Upper lobe of left lung (tissue), 4 donors: Measurements from ENCODE around the gene ATXN1.

ENCODE experiments used
- POLR2AphosphoS5 ChIP-seq, 2 donors: sonication (generic); formaldehyde crosslinking; IDR thresholded peaks; one replicate each; pipeline ENCODE4 v1.5.1; 2017; ENCODE audit warnings: antibody characterized with exemption in 2 of 2
- TF ChIP-seq, protein P1 (sequence below), 6 experiments: fragments of 450-650 bp in 4 of 6; fragments of 200-600 bp in 2 of 6; sonication (generic) in 2 of 6; IDR thresholded peaks; one replicate each; pipeline ENCODE4 v1.5.1; 2016 to 2019; ENCODE audit warnings: antibody characterized with exemption in 6 of 6

GRCh38 chr6:16324184-16324583 lies 437.1 kb downstream of the ATXN1 start:
- TF ChIP-seq, protein P1, sequence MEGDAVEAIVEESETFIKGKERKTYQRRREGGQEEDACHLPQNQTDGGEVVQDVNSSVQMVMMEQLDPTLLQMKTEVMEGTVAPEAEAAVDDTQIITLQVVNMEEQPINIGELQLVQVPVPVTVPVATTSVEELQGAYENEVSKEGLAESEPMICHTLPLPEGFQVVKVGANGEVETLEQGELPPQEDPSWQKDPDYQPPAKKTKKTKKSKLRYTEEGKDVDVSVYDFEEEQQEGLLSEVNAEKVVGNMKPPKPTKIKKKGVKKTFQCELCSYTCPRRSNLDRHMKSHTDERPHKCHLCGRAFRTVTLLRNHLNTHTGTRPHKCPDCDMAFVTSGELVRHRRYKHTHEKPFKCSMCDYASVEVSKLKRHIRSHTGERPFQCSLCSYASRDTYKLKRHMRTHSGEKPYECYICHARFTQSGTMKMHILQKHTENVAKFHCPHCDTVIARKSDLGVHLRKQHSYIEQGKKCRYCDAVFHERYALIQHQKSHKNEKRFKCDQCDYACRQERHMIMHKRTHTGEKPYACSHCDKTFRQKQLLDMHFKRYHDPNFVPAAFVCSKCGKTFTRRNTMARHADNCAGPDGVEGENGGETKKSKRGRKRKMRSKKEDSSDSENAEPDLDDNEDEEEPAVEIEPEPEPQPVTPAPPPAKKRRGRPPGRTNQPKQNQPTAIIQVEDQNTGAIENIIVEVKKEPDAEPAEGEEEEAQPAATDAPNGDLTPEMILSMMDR (IDR thresholded peaks at IDR 0.05) = no peak
- no peak for TF ChIP-seq POLR2AphosphoS5 (IDR thresholded peaks at IDR 0.05)
